GM23338 (cell line): ENCODE measurements around the gene CCDC27. TPM values are rescaled to one million over a fixed set of nuclear protein-coding genes. Genes with fewer than 3 reads are reported as not detected.

ENCODE experiments used
- ATAC-seq: fragments of 200-7000 bp; cut with Tn5 transposase; 3 replicates; pipeline ENCODE4 v1.9.1; 2020
- DNase-seq: peaks from one replicate; pipeline ENCODE4 v3.0.0-alpha.2; 2015; ENCODE audit warnings: low spot score
- H2AFZ ChIP-seq: fragments of 200-600 bp; sonication (generic); 2 replicates; pipeline ENCODE4 v1.8.0; 2016; ENCODE audit warnings: antibody characterized with exemption, mild to moderate bottlenecking, moderate library complexity
- H3F3A ChIP-seq: fragments of 200-600 bp; sonication (generic); replicated peaks from 2 replicates; pipeline ENCODE4 v1.8.0; 2017; ENCODE audit warnings: antibody characterized with exemption, mixed run types, low read depth
- H3K27ac ChIP-seq: fragments of 200-600 bp; sonication (generic); 2 replicates; pipeline ENCODE4 v1.6.1; 2016; ENCODE audit warnings: low read depth
- H3K27me3 ChIP-seq: fragments of 200-600 bp; sonication (generic); 2 replicates; pipeline ENCODE4 v1.8.0; 2016; ENCODE audit warnings: mild to moderate bottlenecking, mixed run types, moderate library complexity; ENCODE audit not compliant: insufficient read depth
- H3K36me3 ChIP-seq: fragments of 200-600 bp; sonication (generic); 2 replicates; pipeline ENCODE4 v1.8.0; 2016; ENCODE audit warnings: mild to moderate bottlenecking; ENCODE audit not compliant: insufficient read depth
- H3K4me1 ChIP-seq: fragments of 200-600 bp; sonication (generic); 2 replicates; pipeline ENCODE4 v1.8.0; 2016; ENCODE audit warnings: mild to moderate bottlenecking, moderate library complexity; ENCODE audit not compliant: insufficient read depth
- H3K4me2 ChIP-seq: fragments of 200-600 bp; sonication (generic); 2 replicates; pipeline ENCODE4 v1.7.1; 2017; ENCODE audit warnings: mixed run types
- H3K4me3 ChIP-seq: fragments of 200-600 bp; sonication (generic); 2 replicates; pipeline ENCODE4 v1.6.1; 2016; ENCODE audit warnings: mixed run types
- H3K79me2 ChIP-seq: fragments of 200-600 bp; sonication (generic); replicated peaks from 2 replicates; pipeline ENCODE4 v1.8.0; 2017; ENCODE audit warnings: mild to moderate bottlenecking; ENCODE audit not compliant: insufficient read depth
- H3K9me2 ChIP-seq: fragments of 200-600 bp; sonication (generic); 2 replicates; pipeline ENCODE4 v1.8.0; 2017; ENCODE audit not compliant: insufficient read depth
- H4K20me1 ChIP-seq: fragments of 200-600 bp; sonication (generic); replicated peaks from 2 replicates; pipeline ENCODE4 v1.8.0; 2017; ENCODE audit warnings: mild to moderate bottlenecking; ENCODE audit not compliant: insufficient read depth
- H3K27ac Mint-ChIP-seq: 2 replicates; pipeline ENCODE4 v1.8.0; 2020; ENCODE audit warnings: inconsistent platforms, mild to moderate bottlenecking, moderate library complexity, mixed read lengths
- H3K27me3 Mint-ChIP-seq: 3 replicates; pipeline ENCODE4 v1.8.0; 2022; ENCODE audit warnings: low read depth, mild to moderate bottlenecking, moderate library complexity, mixed read lengths, inconsistent platforms; ENCODE audit not compliant: insufficient read depth, poor library complexity
- H3K36me3 Mint-ChIP-seq: 3 replicates; pipeline ENCODE4 v1.8.0; 2021; ENCODE audit warnings: low read depth, mild to moderate bottlenecking, inconsistent platforms, moderate library complexity, mixed read lengths
- H3K4me1 Mint-ChIP-seq: 3 replicates; pipeline ENCODE4 v1.8.0; 2020; ENCODE audit warnings: mild to moderate bottlenecking, inconsistent platforms, mixed read lengths
- H3K4me3 Mint-ChIP-seq: 3 replicates; pipeline ENCODE4 v1.8.0; 2021; ENCODE audit warnings: moderate library complexity, mild to moderate bottlenecking, inconsistent platforms, mixed read lengths
- H3K9me3 Mint-ChIP-seq: 3 replicates; pipeline ENCODE4 v1.8.0; 2020; ENCODE audit warnings: moderate library complexity, mild to moderate bottlenecking, inconsistent platforms, mixed read lengths
- EZH2 ChIP-seq: fragments of 200-600 bp; sonication (generic); IDR thresholded peaks from one replicate; pipeline ENCODE4 v1.8.0; 2017; ENCODE audit warnings: antibody characterized with exemption, mild to moderate bottlenecking, low read depth; ENCODE audit not compliant: unreplicated experiment
- NANOG ChIP-seq: IDR thresholded peaks from 2 replicates; pipeline ENCODE4 v1.6.1; 2016; ENCODE audit warnings: antibody characterized with exemption, borderline replicate concordance
- POLR2AphosphoS5 ChIP-seq: IDR thresholded peaks from 2 replicates; pipeline ENCODE4 v1.6.1; 2016; ENCODE audit warnings: antibody characterized with exemption, low read depth
- ZNF114 ChIP-seq: fragments of 250-450 bp; sonication (Bioruptor Pico); IDR thresholded peaks from 2 replicates; pipeline ENCODE4 v1.5.0; 2020; ENCODE audit warnings: mild to moderate bottlenecking, moderate library complexity
- ZNF331 ChIP-seq: fragments of 250-450 bp; sonication (Bioruptor Pico); IDR thresholded peaks from 2 replicates; pipeline ENCODE4 v1.5.0; 2020; ENCODE audit warnings: low read depth, mild to moderate bottlenecking, moderate library complexity
- ZNF462 ChIP-seq: fragments of 250-450 bp; sonication (Bioruptor Pico); IDR thresholded peaks from 2 replicates; pipeline ENCODE4 v1.5.0; 2020; ENCODE audit warnings: mild to moderate bottlenecking, moderate library complexity
- polyA plus RNA-seq: library from polyadenylated mRNA; unstranded; fragments of >200 nt; fragmentation: Nextera tagmentation; extraction: Ambion mirVana; gene quantifications from 2 replicates; pipeline ENCODE4 v1.2.1, GENCODE V29; 2016
- total RNA-seq: library from RNA; depleted of rRNA; stranded (reverse); fragments of >200 nt; shearing (Covaris generic); gene quantifications from 2 replicates; pipeline ENCODE4 v1.2.3, GENCODE V29; 2014
- TF ChIP-seq, protein P1 (sequence below), 2 experiments: fragments of 200-600 bp in 1 of 2; sonication (generic) in 1 of 2; conservative IDR thresholded peaks; 2 replicates each; pipeline versions ENCODE4 v1.5.1 to v1.6.1; 2016 to 2017; ENCODE audit warnings: antibody characterized with exemption in 2 of 2, low read depth in 2 of 2, mild to moderate bottlenecking in 2 of 2, moderate library complexity in 1 of 2

Gene CCDC27
- total and polyA plus RNA-seq, 2 experiments from 2014 or later, result 0.18 to 0.45 TPM

- TF ChIP-seq ZNF462 (CRISPR knock-in tag) (no peak), ZNF114 (CRISPR knock-in tag) (no peak)
These were observed 10.1 kb downstream of the CCDC27 start (continued) for GRCh38 chr1:3762151-3762872.

DNA sequence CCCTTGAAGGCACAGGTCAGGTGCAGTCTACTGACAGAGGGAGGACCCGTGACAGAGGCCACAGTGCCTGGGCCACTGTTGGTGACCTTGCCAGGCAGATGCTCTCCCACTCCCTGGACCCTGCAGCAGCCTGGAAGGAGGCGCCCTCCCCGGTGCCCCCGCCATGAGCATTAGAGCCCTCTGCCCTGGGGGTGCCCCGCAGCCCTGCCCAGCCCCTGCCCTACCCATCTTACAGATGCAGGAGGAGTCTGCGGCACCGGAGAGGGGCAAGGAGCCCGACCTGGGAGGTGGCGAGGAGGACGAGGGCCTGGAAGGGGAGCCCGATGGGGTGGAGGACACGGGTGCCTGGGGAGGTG lies 10.6 kb downstream of the CCDC27 start:
- no peak for ATAC-seq
- H3K79me2 ChIP-seq, result no peaks in the 10 kb centered on the region
- no peak overlapping the region for H3K4me3 ChIP-seq
- H4K20me1 ChIP-seq, result no peaks in the 10 kb centered on the region
- no peak overlapping the region for H2AFZ ChIP-seq
- H3K36me3 Mint-ChIP-seq, result peaks cover 11% of the 10 kb centered on the region; the same call in 2 of the 3 replicates
- no peaks in the 10 kb centered on the region for H3F3A ChIP-seq
- DNase-seq, result no peak
- H3K4me1 Mint-ChIP-seq, result peaks cover 3% of the 10 kb centered on the region; the same call in 2 of the 3 replicates
- no peak overlapping the region for H3K27ac ChIP-seq
- H3K27ac Mint-ChIP-seq, result no peak overlapping the region
- no peak overlapping the region for H3K4me2 ChIP-seq
- H3K27me3 Mint-ChIP-seq, result peaks cover 7% of the 10 kb centered on the region
- peaks cover 22% of the 10 kb centered on the region for H3K9me3 Mint-ChIP-seq
- no peaks in the 10 kb centered on the region for H3K4me1 ChIP-seq
- H3K4me3 Mint-ChIP-seq, result no peak overlapping the region
- no peaks in the 10 kb centered on the region for H3K36me3 ChIP-seq
- H3K27me3 ChIP-seq, result no peaks in the 10 kb centered on the region
- H3K9me2 ChIP-seq, result no peaks in the 10 kb centered on the region
- TF ChIP-seq NANOG (no peak), ZNF331 (CRISPR knock-in tag) (no peak), POLR2AphosphoS5 (no peak), ZNF462 (CRISPR knock-in tag) (no peak), EZH2 (no peak)
- TF ChIP-seq, protein P1, sequence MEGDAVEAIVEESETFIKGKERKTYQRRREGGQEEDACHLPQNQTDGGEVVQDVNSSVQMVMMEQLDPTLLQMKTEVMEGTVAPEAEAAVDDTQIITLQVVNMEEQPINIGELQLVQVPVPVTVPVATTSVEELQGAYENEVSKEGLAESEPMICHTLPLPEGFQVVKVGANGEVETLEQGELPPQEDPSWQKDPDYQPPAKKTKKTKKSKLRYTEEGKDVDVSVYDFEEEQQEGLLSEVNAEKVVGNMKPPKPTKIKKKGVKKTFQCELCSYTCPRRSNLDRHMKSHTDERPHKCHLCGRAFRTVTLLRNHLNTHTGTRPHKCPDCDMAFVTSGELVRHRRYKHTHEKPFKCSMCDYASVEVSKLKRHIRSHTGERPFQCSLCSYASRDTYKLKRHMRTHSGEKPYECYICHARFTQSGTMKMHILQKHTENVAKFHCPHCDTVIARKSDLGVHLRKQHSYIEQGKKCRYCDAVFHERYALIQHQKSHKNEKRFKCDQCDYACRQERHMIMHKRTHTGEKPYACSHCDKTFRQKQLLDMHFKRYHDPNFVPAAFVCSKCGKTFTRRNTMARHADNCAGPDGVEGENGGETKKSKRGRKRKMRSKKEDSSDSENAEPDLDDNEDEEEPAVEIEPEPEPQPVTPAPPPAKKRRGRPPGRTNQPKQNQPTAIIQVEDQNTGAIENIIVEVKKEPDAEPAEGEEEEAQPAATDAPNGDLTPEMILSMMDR (conservative IDR thresholded peaks at IDR 0.05; ENCODE audit: low read depth in 2 of 2), result no peak
